Measurements from ENCODE around the gene PITPNM1. TPM values are rescaled to one million over a fixed set of nuclear protein-coding genes. Genes with fewer than 3 reads are reported as not detected.

Gene PITPNM1
- total and polyA plus RNA-seq, 2 experiments from 2014 or later = 9.1 to 57.1 TPM

GRCh38 chr11:67500831-67501715, 4.1 kb downstream of the PITPNM1 start:
- Mint-ChIP-seq H3K27ac (no peak overlapping the region), H3K36me3 (ENCODE audit: low read depth) (peaks cover 9% of the 10 kb centered on the region; the same call in 2 of the 3 replicates), H3K9me3 (no peaks in the 10 kb centered on the region; the same call in 2 of the 3 replicates), H3K4me3 (no peak overlapping the region; the same call in 2 of the 3 replicates), H3K27me3 (ENCODE audit: insufficient read depth, low read depth, poor library complexity) (peaks cover 15% of the 10 kb centered on the region), H3K4me1 (peaks cover 10% of the 10 kb centered on the region)
- H3F3A ChIP-seq (replicated peaks; ENCODE audit: low read depth) = 0 out of 2 replicates have a peak, but pooled peaks cover 5% of the 10 kb centered on the region
- H2AFZ ChIP-seq = no peak overlapping the region
- no peak overlapping the region for H3K4me2 ChIP-seq
- no peak for ATAC-seq
- H4K20me1 ChIP-seq (replicated peaks; ENCODE audit: insufficient read depth) = peaks cover 10% of the 10 kb centered on the region; the same call in 1 of the 2 replicates
- H3K27me3 ChIP-seq (ENCODE audit: insufficient read depth) = no peaks in the 10 kb centered on the region; the same call in 1 of the 2 replicates
- no peak for DNase-seq (ENCODE audit: low spot score)
- no peaks in the 10 kb centered on the region for H3K9me2 ChIP-seq (ENCODE audit: insufficient read depth)
- peaks cover 12% of the 10 kb centered on the region for H3K4me1 ChIP-seq (ENCODE audit: insufficient read depth)
- no peak overlapping the region for H3K4me3 ChIP-seq
- H3K27ac ChIP-seq (ENCODE audit: low read depth) = no peak overlapping the region
- peaks cover 4% of the 10 kb centered on the region; the same call in 1 of the 2 replicates for H3K36me3 ChIP-seq (ENCODE audit: insufficient read depth)
- no peaks in the 10 kb centered on the region for H3K79me2 ChIP-seq (replicated peaks; ENCODE audit: insufficient read depth)
- TF ChIP-seq ETS1 (IDR thresholded peaks at IDR 0.05) = no peak
- no peak for TF ChIP-seq JUNB (IDR thresholded peaks at IDR 0.05; ENCODE audit: unreplicated experiment)
- TF ChIP-seq NANOG (IDR thresholded peaks at IDR 0.05; ENCODE audit: borderline replicate concordance) = no peak
- TF ChIP-seq ZNF331 (CRISPR knock-in tag; IDR thresholded peaks at IDR 0.05; ENCODE audit: low read depth) = no peak

DNA sequence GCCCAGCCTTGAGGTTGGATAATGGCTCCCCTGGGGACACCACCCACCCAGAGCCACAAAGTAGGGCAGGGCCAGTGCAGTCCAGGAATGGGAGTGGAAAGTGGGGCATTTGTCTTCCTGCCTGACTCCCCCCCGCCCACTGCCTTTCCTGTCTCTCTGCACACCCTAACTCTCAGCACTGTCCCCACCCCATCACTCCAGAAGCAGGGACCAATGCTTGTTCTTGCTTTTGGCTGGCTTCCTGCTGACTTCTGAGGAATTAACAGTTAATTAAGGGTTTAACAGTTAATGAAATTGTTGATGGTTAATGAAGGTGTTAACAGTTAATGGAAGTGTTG, 4.7 kb downstream of the PITPNM1 start:
- Histone ChIP-seq H3K4me2 (no peak overlapping the region), H3K4me3 (no peak overlapping the region), H3K9me2 (ENCODE audit: insufficient read depth) (no peaks in the 10 kb centered on the region), H3K79me2 (replicated peaks; ENCODE audit: insufficient read depth) (no peaks in the 10 kb centered on the region), H3K36me3 (ENCODE audit: insufficient read depth) (peaks cover 4% of the 10 kb centered on the region; the same call in 1 of the 2 replicates), H4K20me1 (replicated peaks; ENCODE audit: insufficient read depth) (peaks cover 10% of the 10 kb centered on the region; the same call in 1 of the 2 replicates), H2AFZ (no peak overlapping the region), H3K27me3 (ENCODE audit: insufficient read depth) (no peaks in the 10 kb centered on the region; the same call in 1 of the 2 replicates), H3F3A (replicated peaks; ENCODE audit: low read depth) (0 out of 2 replicates have a peak, but pooled peaks cover 1% of the 10 kb centered on the region), H3K27ac (ENCODE audit: low read depth) (no peak overlapping the region), H3K4me1 (ENCODE audit: insufficient read depth) (peaks cover 7% of the 10 kb centered on the region)
- peaks cover 9% of the 10 kb centered on the region; the same call in 2 of the 3 replicates for H3K36me3 Mint-ChIP-seq (ENCODE audit: low read depth)
- no peak overlapping the region; the same call in 2 of the 3 replicates for H3K4me3 Mint-ChIP-seq
- no peak for DNase-seq (ENCODE audit: low spot score)
- TF ChIP-seq CTCF (conservative IDR thresholded peaks at IDR 0.05; ENCODE audit: low read depth in 2 of 2) = no peak
- TF ChIP-seq, protein P1, sequence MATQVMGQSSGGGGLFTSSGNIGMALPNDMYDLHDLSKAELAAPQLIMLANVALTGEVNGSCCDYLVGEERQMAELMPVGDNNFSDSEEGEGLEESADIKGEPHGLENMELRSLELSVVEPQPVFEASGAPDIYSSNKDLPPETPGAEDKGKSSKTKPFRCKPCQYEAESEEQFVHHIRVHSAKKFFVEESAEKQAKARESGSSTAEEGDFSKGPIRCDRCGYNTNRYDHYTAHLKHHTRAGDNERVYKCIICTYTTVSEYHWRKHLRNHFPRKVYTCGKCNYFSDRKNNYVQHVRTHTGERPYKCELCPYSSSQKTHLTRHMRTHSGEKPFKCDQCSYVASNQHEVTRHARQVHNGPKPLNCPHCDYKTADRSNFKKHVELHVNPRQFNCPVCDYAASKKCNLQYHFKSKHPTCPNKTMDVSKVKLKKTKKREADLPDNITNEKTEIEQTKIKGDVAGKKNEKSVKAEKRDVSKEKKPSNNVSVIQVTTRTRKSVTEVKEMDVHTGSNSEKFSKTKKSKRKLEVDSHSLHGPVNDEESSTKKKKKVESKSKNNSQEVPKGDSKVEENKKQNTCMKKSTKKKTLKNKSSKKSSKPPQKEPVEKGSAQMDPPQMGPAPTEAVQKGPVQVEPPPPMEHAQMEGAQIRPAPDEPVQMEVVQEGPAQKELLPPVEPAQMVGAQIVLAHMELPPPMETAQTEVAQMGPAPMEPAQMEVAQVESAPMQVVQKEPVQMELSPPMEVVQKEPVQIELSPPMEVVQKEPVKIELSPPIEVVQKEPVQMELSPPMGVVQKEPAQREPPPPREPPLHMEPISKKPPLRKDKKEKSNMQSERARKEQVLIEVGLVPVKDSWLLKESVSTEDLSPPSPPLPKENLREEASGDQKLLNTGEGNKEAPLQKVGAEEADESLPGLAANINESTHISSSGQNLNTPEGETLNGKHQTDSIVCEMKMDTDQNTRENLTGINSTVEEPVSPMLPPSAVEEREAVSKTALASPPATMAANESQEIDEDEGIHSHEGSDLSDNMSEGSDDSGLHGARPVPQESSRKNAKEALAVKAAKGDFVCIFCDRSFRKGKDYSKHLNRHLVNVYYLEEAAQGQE (IDR thresholded peaks at IDR 0.05; ENCODE audit: unreplicated experiment) = no peak
- no peak for TF ChIP-seq ZNF331 (CRISPR knock-in tag; IDR thresholded peaks at IDR 0.05; ENCODE audit: low read depth)
- no peak for TF ChIP-seq NANOG (IDR thresholded peaks at IDR 0.05; ENCODE audit: borderline replicate concordance)
- no peak for TF ChIP-seq STAT1 (IDR thresholded peaks at IDR 0.05; ENCODE audit: unreplicated experiment)
- TF ChIP-seq POLR2AphosphoS5 (IDR thresholded peaks at IDR 0.05; ENCODE audit: low read depth) = no peak
- no peaks in the 10 kb centered on the region; the same call in 2 of the 3 replicates for H3K9me3 Mint-ChIP-seq
- no peak for ATAC-seq
- peaks cover 15% of the 10 kb centered on the region for H3K27me3 Mint-ChIP-seq (ENCODE audit: insufficient read depth, low read depth, poor library complexity)
- H3K27ac Mint-ChIP-seq = no peak overlapping the region
- H3K4me1 Mint-ChIP-seq = peaks cover 8% of the 10 kb centered on the region; the same call in 2 of the 3 replicates
